Smooth muscle cell (in vitro differentiated cells): ENCODE measurements around the gene SLC20A1. TPM values are rescaled to one million over a fixed set of nuclear protein-coding genes. Genes with fewer than 3 reads are reported as not detected.

Source experiments
- DNase-seq: peaks from one replicate; lab custom pipeline; 2025; ENCODE audit not compliant: unreplicated experiment; lab: John Stamatoyannopoulos, UW
- H2AFZ ChIP-seq: fragments of 200-600 bp; sonication (generic); 2 replicates; pipeline ENCODE4 v1.6.0; 2016; ENCODE audit warnings: antibody characterized with exemption, low read depth, mild to moderate bottlenecking
- H3F3A ChIP-seq: fragments of 200-600 bp; sonication (generic); 2 replicates; pipeline ENCODE4 v1.6.0; 2017; ENCODE audit warnings: antibody characterized with exemption, low read depth
- H3K27ac ChIP-seq: fragments of 200-600 bp; sonication (generic); 2 replicates; pipeline ENCODE4 v1.5.1; 2016; ENCODE audit warnings: low read depth, mild to moderate bottlenecking
- H3K27me3 ChIP-seq: fragments of 200-600 bp; sonication (generic); 2 replicates; pipeline ENCODE4 v1.6.1; 2016; ENCODE audit warnings: low read depth, mild to moderate bottlenecking
- H3K36me3 ChIP-seq: fragments of 200-600 bp; sonication (generic); 2 replicates; pipeline ENCODE4 v1.5.1; 2016; ENCODE audit warnings: low read depth
- H3K4me1 ChIP-seq: fragments of 200-600 bp; sonication (generic); 2 replicates; pipeline ENCODE4 v1.5.1; 2016; ENCODE audit warnings: low read depth
- H3K4me2 ChIP-seq: fragments of 200-600 bp; sonication (generic); 2 replicates; pipeline ENCODE4 v1.6.0; 2016; ENCODE audit warnings: mild to moderate bottlenecking
- H3K4me3 ChIP-seq: fragments of 200-600 bp; sonication (generic); 2 replicates; pipeline ENCODE4 v1.5.1; 2016; ENCODE audit warnings: mild to moderate bottlenecking
- H3K79me2 ChIP-seq: fragments of 200-600 bp; sonication (generic); 2 replicates; pipeline ENCODE4 v1.6.0; 2016; ENCODE audit warnings: low read depth, mild to moderate bottlenecking
- H3K9ac ChIP-seq: fragments of 200-600 bp; sonication (generic); 2 replicates; pipeline ENCODE4 v1.6.0; 2016; ENCODE audit warnings: low read depth
- H3K9me3 ChIP-seq: fragments of 200-600 bp; sonication (generic); replicated peaks from 2 replicates; pipeline ENCODE4 v1.5.1; 2016; ENCODE audit warnings: low read depth
- H4K20me1 ChIP-seq: fragments of 200-600 bp; sonication (generic); 2 replicates; pipeline ENCODE4 v1.6.0; 2016; ENCODE audit warnings: low read depth
- WGBS: methylation state at CpG from one replicate; pipeline ENCODE4 v1.1.7; 2016; ENCODE audit warnings: low lambda C conversion rate; 5-methylcytosine and 5-hydroxymethylcytosine counted together
- polyA plus RNA-seq: library from polyadenylated mRNA; unstranded; fragments of >200 nt; fragmentation: Nextera tagmentation; extraction: Ambion mirVana; gene quantifications from 2 replicates; pipeline ENCODE4 v1.2.1, GENCODE V29; 2016
- total RNA-seq: library from RNA; depleted of rRNA; stranded (reverse); fragments of >200 nt; gene quantifications from 2 replicates; pipeline ENCODE4 v1.2.3, GENCODE V29; 2014
- TF ChIP-seq, protein P1 (sequence below): fragments of 200-600 bp; sonication (generic); IDR thresholded peaks from 2 replicates; pipeline ENCODE4 v1.5.1; 2017; ENCODE audit warnings: borderline replicate concordance, mild to moderate bottlenecking, antibody characterized with exemption; ENCODE audit not compliant: insufficient read depth, poor library complexity, severe bottlenecking

The SLC20A1 gene
- total and polyA plus RNA-seq, 2 experiments from 2014 or later, result 93.4 to 106 TPM

DNA sequence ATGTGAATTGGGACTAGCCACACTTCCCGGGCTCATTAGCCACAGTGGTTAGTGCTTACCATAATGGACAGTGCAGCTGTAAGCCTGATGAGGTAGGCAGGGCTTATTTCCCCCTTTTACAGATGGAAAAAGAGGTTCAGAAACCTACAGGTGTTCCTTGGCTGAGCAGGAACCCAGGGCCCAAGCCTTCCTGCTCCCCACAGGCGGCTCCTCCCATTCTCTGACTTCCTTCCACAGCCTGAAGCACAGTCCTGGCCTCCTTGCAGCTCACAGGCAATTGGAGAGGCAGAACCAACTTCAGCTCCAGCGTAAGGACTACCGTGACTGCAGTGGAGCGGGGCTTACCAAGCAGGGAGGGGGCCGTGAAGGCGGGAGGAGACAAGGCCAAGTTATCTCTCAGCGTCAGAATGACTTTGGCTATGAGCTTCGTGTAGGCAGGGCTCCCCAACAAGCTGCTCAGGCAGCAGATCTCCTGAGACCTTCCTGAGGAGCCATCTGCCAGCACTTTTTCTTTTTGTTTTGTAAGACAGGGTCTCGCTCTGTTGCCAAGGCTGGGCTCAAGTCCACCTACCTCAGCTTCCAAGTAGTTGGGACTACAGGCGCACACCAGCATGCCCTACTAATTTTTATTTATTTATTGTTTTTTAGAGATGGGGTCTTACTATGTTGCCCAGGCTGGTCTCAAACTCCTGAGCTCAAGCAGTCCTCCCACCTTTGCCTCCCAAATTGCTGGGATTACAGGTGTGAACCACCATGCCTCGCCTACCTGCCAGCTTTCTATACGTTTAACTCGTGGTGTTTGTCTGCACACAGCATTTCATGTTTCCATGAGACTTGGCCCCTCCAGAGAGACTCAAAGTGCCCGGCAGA, 40.8 kb downstream of the SLC20A1 start:
- Histone ChIP-seq H4K20me1 (no peaks in the 10 kb centered on the region), H3K4me1 (no peaks in the 10 kb centered on the region), H3K4me3 (no peak overlapping the region), H3K79me2 (no peaks in the 10 kb centered on the region), H3K9me3 (no peaks in the 10 kb centered on the region), H3K36me3 (no peaks in the 10 kb centered on the region), H3K9ac (no peak overlapping the region), H3K4me2 (no peak overlapping the region), H3F3A (no peaks in the 10 kb centered on the region), H3K27ac (no peak overlapping the region), H3K27me3 (no peaks in the 10 kb centered on the region), H2AFZ (no peak overlapping the region)
- 92% methylated on average over 15 of the region's 15 CpGs for WGBS
- TF ChIP-seq, protein P1, sequence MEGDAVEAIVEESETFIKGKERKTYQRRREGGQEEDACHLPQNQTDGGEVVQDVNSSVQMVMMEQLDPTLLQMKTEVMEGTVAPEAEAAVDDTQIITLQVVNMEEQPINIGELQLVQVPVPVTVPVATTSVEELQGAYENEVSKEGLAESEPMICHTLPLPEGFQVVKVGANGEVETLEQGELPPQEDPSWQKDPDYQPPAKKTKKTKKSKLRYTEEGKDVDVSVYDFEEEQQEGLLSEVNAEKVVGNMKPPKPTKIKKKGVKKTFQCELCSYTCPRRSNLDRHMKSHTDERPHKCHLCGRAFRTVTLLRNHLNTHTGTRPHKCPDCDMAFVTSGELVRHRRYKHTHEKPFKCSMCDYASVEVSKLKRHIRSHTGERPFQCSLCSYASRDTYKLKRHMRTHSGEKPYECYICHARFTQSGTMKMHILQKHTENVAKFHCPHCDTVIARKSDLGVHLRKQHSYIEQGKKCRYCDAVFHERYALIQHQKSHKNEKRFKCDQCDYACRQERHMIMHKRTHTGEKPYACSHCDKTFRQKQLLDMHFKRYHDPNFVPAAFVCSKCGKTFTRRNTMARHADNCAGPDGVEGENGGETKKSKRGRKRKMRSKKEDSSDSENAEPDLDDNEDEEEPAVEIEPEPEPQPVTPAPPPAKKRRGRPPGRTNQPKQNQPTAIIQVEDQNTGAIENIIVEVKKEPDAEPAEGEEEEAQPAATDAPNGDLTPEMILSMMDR, result no peak
- DNase-seq, result no peak

DNA sequence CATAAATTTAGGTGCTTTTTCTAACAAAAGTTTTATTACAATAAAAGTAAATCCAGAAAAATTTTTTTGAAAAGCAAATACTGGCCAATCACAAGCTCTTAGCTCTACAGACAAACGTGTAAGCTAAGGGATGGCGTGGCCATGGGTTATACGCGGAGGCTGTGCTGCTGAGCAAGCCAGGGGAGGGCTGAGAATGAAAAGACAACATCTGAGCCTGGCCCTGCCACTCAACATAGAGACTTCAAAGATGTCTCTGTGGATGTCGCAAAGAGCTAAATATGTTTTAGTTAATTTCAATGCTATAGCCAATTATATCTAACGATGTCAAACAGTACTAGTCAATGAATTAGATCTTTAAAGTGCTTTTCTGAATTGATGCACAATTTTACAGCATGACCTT, 41.8 kb downstream of the SLC20A1 start:
- no peaks in the 10 kb centered on the region for H3K79me2 ChIP-seq
- TF ChIP-seq, protein P1, result no peak
- DNase-seq, result no peak
- H3K9me3 ChIP-seq, result no peaks in the 10 kb centered on the region
- peaks cover 5% of the 10 kb centered on the region for H3F3A ChIP-seq
- no peaks in the 10 kb centered on the region for H3K36me3 ChIP-seq
- H4K20me1 ChIP-seq, result no peaks in the 10 kb centered on the region
- WGBS, result 92% methylated on average over 6 of the region's 6 CpGs
- H2AFZ ChIP-seq, result no peak overlapping the region
- H3K27ac ChIP-seq, result no peak overlapping the region
- H3K4me1 ChIP-seq, result no peaks in the 10 kb centered on the region
- H3K4me2 ChIP-seq, result no peak overlapping the region
- no peak overlapping the region for H3K4me3 ChIP-seq
- no peak overlapping the region for H3K9ac ChIP-seq
- H3K27me3 ChIP-seq, result no peaks in the 10 kb centered on the region

DNA sequence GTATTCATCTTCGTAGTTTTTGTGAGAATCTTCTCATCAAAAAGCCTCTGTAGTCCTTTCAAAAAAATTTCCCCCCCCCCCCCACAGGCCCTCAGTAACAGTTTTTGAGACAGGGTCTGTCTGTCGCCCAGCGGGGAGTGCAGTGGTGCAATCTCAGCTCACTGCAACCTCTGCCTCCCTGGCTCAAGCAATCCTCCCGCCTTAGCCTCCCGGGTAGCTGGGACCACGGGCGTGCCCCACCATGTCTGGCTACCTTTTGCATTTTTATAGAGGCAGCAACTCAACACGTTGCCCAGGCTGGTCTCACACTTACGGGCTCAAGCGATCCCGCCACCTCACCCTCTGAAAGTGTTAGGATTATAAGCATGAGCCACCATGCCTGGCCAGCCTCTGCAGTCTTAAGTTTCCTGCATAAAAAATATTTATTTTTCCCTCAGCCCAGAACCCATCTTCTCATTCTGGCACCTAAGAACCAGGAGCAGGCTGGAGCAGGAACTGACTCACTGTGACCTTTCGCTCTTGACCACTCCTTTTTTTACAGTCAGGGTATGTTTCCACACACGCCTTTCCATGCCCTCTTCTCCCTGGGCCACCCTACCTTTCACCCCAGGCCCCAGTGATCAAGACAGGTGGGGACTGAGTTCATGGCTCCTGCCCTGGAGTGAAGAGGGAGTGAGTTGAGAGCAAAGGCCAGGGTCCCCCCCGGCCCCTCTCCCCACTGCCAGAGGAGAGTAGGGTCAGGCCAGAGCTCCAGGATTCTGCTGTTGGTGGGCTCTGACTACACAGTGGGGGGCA, 42.5 kb downstream of the SLC20A1 start:
- TF ChIP-seq, protein P1, result no peak
- WGBS, result 86% methylated on average over 14 of the region's 14 CpGs
- no peak overlapping the region for H3K9ac ChIP-seq
- DNase-seq, result no peak
- no peak overlapping the region for H3K4me2 ChIP-seq
- no peaks in the 10 kb centered on the region for H3K27me3 ChIP-seq
- H3K79me2 ChIP-seq, result no peaks in the 10 kb centered on the region
- H3F3A ChIP-seq, result peaks cover 5% of the 10 kb centered on the region
- H3K4me3 ChIP-seq, result no peak overlapping the region
- no peak overlapping the region for H2AFZ ChIP-seq
- H3K9me3 ChIP-seq, result no peaks in the 10 kb centered on the region
- H3K4me1 ChIP-seq, result no peaks in the 10 kb centered on the region
- no peaks in the 10 kb centered on the region for H4K20me1 ChIP-seq
- H3K36me3 ChIP-seq, result no peaks in the 10 kb centered on the region
- H3K27ac ChIP-seq, result no peak overlapping the region
